Measurements from ENCODE around the gene MS4A3.
"Not testable (repeated sequence)": the region's sequence is repeated elsewhere in the genome, so short reads cannot be mapped to it uniquely, and the experiment has no call there.

Gene MS4A3

DNA sequence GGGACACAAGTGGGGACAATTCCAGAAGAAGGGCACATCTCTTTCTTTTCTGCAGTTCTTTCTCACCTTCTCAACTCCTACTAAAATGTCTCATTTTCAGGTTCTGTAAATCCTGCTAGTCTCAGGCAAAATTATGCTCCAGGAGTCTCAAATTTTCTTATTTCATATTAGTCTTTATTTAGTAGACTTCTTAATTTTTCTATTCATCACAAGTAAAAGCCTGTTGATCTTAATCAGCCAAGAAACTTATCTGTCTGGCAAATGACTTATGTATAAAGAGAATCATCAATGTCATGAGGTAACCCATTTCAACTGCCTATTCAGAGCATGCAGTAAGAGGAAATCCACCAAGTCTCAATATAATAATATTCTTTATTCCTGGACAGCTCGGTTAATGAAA, 31.9 kb downstream of the MS4A3 start, which contains the start of gene MS4A2:
Gene MS4A2 (plus strand): TSS at position 301 of the 400 bp plus-strand sequence. CDS start 102 bp downstream, outside the sequence.
- DNase-seq, result no peak

DNA sequence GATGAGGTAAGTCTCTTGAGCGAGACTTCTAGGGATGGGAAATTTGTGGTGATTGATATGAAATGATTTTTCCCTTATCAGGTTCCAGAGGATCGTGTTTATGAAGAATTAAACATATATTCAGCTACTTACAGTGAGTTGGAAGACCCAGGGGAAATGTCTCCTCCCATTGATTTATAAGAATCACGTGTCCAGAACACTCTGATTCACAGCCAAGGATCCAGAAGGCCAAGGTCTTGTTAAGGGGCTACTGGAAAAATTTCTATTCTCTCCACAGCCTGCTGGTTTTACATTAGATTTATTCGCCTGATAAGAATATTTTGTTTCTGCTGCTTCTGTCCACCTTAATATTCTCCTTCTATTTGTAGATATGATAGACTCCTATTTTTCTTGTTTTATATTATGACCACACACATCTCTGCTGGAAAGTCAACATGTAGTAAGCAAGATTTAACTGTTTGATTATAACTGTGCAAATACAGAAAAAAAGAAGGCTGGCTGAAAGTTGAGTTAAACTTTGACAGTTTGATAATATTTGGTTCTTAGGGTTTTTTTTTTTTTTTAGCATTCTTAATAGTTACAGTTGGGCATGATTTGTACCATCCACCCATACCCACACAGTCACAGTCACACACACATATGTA, 39.1 kb downstream of the MS4A3 start:
- DNase-seq, result no peak

DNA sequence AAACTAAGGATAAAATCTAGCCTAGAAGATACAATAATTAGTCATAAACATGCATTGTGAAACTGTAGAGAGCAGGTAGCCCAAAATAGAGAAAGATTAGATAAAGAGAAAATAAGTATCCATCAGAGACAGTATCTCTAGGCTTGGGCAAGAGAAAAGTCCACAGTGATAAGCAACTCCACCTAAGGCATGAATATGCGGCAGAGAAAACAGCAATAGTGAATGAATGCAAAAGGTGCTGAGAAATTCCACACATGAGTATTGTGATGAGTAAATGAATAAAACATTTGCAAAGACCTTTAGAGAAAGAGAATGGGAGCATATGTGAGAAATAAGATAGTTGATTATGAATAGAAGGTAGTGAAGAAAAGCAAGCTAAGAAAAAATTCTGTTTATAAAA, 40.7 kb downstream of the MS4A3 start:
- no peak for DNase-seq

DNA sequence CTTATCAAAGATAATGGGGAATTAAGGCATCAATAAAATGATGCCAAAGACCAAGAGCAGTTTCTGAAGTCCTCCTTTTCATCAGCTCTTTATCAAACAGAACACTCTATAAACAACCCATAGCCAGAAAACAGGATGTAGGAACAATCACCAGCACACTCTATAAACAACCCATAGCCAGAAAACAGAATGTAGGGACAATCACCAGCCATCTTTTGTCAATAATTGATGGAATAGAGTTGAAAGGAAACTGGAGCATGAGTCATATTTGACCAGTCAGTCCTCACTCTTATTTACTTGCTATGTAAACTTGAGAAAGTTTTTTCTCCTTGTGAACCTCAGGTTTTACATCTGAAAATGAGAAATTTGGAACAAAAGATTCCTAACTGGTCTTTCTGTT, 42.0 kb downstream of the MS4A3 start:
- DNase-seq, result no peak

DNA sequence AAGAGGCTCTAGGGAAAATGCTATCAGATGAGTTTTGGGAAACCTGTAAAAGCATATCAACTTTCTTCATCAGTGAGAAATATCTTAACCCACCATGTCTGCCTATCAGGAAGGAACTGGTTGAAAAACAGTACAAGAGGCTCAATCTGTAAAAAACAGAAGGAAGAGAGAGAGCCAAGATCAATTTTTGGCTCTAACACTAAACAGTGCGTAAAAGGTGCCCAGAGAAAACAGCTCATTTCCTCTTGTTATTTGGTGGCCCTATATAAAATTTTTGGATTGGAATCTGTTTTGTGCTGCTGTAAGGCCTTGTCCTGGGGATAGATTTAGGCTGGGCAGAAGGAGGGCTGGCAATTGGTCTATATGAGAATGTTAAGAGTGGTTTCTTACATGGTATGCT, 44.1 kb downstream of the MS4A3 start:
- no peak for DNase-seq

DNA sequence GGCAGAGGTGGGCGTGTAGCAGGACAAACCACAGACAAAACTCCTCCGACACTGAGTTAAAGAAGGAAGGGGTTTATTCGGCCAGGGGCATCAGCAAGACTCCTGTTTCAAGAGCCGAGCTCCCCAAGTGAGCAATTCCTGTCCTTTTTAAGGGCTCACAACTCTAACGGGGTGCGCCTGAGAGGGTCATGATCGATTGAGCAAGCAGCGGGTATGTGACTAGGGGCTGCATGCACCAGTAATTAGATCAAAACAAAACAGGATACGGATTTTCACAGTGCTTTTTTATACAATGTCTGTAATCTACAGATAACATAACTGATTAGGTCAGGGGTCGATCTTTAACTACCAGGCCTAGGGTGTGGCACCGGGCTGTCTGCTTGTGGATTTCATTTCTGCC, 44.9 kb downstream of the MS4A3 start:
- DNase-seq, result not testable (repeated sequence)

DNA sequence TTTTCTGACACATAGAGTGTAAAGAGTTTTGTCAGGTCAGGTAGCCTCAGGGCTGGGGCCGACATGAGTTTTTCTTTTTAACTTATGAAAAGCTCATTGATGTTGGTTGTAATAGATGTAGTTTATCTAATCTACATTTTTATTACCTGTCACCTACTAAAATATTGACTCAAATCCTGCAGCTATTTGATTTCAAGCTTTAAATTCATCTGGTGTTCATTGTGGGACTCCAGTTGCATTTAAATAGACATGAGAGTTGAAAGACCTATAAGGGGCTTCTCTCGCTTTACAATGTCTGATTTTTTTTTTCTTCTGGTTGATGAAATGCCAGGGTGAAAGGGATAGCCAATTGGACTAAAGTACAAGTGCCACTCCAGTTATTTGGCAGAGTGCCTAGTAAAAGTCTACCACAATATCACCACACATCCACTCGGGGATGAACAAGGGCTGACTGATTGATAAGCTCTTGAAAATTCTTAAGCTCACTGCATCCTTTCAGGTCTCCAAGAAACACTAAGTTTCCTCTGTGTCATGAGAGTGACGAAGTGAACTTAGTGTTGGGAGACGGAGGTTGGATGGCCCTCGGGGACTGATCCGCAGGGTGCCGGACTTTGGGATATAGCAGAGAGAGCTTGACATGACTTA, 48.1 kb downstream of the MS4A3 start:
- not testable (repeated sequence) for DNase-seq

DNA sequence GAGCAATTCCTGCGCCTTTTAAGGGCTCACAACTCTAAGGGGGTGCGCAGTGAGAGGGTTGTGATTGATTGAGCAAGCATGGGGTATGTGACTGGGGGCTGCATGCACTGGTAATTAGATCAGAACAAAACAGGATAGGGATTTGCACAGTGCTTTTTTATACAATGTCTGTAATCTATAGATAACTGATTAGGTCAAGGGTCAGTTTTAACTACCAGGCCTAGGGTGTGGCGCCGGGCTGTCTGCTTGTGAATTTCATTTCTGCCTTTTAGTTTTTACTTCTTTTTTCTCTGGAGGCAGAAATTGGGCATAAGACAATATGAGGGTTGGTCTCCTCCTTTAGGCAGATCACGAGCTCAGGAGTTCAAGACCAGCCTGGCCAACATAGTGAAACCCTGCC, 52.2 kb downstream of the MS4A3 start:
- DNase-seq, result not testable (repeated sequence)

DNA sequence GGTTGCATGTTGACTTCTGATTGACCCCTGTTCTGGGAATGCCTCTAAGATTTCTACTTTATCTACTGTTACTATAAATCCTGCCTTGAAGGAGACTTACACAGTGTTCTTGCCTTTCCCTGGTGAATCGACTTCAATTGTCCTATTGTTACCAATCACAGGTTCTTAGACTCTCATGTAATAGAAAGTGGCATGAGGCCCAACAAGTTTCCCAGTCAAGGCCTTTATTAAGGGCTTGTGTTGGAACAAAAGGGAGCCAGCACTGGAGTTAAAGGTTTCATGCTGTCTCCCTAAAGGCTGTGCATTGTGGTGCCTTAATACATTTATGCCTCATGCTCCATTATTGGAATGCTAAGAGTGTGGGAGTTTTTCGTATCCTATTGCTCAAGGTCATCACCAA, 55.3 kb downstream of the MS4A3 start:
- DNase-seq, result no peak

DNA sequence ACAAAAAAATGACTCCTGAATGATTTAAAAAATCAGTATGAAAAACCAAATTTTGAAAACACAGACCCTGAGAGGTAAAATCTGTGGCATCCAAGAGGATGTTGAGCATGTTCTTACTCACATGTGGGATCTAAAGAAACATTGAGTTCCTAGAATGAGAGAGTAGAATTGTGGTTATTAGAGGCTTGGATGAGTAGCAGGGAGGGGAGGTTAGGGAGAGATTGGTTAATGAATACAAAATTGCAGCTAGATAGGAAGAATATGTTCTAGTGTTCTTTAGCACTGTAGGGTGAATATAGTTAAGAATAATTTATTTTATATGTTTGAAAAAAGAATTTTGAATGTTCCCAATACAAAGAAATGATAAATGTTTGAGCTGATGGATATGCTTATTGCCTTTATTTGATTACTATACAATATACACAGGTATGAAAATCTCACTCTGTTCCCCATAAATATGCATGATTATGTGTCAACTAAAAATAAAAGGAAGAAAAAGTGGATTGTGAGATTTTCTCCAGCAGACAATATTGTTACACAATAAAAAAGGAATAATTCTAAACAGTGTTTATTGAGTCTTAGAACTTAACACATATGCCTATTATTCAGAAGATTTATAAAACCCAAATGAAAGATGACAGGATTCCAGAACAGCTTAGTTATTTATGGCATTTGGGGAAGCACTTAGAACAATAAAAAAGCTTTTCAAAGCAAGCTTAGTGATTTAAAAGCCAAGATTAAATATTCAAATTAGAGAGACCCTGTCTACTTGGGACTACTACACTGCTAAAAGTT, 60.7 kb downstream of the MS4A3 start:
- no peak for DNase-seq

DNA sequence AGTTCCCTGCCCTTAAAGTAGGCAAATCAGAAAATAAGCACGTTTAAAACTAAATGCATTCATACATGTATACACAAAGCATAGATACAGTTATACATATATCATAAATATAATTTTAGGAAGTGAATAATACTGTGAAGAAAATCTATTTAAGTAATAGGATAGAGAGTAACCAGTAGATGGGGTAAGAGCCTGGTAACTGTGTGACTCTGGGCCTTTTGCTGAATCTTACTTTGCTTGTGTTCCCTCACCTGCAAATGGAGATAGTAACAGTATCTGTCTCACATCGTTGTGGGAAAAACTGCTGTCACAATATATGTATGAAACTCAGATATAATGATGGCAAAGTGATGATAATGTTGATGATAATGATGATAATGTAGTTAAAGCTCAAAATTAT, 61.9 kb downstream of the MS4A3 start:
- DNase-seq, result no peak

DNA sequence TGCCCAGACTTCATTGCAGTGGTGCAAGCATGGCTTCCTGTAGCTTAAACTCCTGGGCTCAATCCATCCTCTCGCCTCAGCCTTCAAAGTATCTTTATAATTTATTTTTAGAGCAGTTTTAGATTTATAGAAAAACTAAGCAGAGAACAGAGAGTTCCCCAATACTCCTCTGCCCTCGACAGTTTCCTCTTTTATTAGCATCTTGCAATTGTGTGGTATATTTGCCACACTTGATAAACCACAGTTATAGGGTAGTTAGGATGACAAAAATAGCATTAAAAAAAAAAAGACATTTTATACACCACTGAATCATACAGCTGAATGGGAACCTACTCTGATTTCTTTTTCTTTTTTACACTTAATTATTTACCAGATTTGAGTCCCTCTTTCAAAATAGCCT, 63.2 kb downstream of the MS4A3 start:
- DNase-seq, result no peak

Data from nucleus accumbens (tissue), 56 donors.